Heart left ventricle (tissue), 16 donors: ENCODE results near the gene SLA2. TPM values are rescaled to one million over a fixed set of nuclear protein-coding genes. Genes with fewer than 3 reads are reported as not detected.

ENCODE experiments used
- ATAC-seq, 4 donors: fragments of 200-7000 bp; cut with Tn5 transposase; one replicate each; pipeline ENCODE4 v1.9.1; 2020 to 2022; ENCODE audit warnings: moderate library complexity in 4 of 4, mild to moderate bottlenecking in 3 of 4, moderate number of reproducible peaks in 1 of 4
- DNase-seq, 5 donors: peaks; one replicate each; pipeline ENCODE4 v3.0.0-alpha.2; 2020
- H3K27ac ChIP-seq, 12 donors: fragments of 200-600 bp; sonication (generic) in 4 of 12; one replicate each; pipeline versions ENCODE4 v1.5.0 to v1.8.0; 2016 to 2022; ENCODE audit warnings: mild to moderate bottlenecking in 2 of 12
- H3K27me3 ChIP-seq, 9 donors: fragments of 200-600 bp; sonication (generic) in 2 of 9; one replicate each; pipeline versions ENCODE4 v1.5.1 to v1.8.0; 2016 to 2022; ENCODE audit warnings: mild to moderate bottlenecking in 3 of 9
- H3K36me3 ChIP-seq, 9 donors: fragments of 200-600 bp; sonication (generic) in 2 of 9; one replicate each; pipeline versions ENCODE4 v1.5.0 to v1.8.0; 2018 to 2022; ENCODE audit warnings: mild to moderate bottlenecking in 2 of 9
- H3K4me1 ChIP-seq, 12 donors: fragments of 200-600 bp; sonication (generic) in 4 of 12; one replicate each; pipeline versions ENCODE4 v1.5.0 to v1.8.0; 2016 to 2022; ENCODE audit warnings: mild to moderate bottlenecking in 3 of 12
- H3K4me3 ChIP-seq, 12 donors: fragments of 200-600 bp; sonication (generic) in 4 of 12; one replicate each; pipeline versions ENCODE4 v1.5.0 to v1.8.0; 2017 to 2022; ENCODE audit warnings: mild to moderate bottlenecking in 9 of 12, moderate library complexity in 4 of 12
- H3K9me3 ChIP-seq, 12 donors: fragments of 200-600 bp; sonication (generic) in 4 of 12; one replicate each; pipeline versions ENCODE4 v1.5.0 to v1.8.0; 2016 to 2022; ENCODE audit warnings: mild to moderate bottlenecking in 1 of 12
- CTCF ChIP-seq, 12 donors: fragments of 200-600 bp; sonication (generic) in 4 of 12; IDR thresholded peaks; one replicate each; pipeline versions ENCODE4 v1.5.0 to v1.8.0; 2018 to 2022; ENCODE audit warnings: antibody characterized with exemption in 12 of 12, mild to moderate bottlenecking in 5 of 12
- POLR2A ChIP-seq, 2 donors: fragments of 450-650 bp; IDR thresholded peaks; one replicate each; pipeline ENCODE4 v1.6.1; 2017; ENCODE audit warnings: antibody characterized with exemption in 2 of 2, mild to moderate bottlenecking in 2 of 2, moderate library complexity in 2 of 2
- WGBS, 4 donors: extraction: QIAGEN DNeasy Blood & Tissue Kit in 2 of 4; methylation state at CpG; one replicate each; pipeline versions ENCODE4 v1.1.5 to v1.1.7; 2013 to 2018; 5-methylcytosine and 5-hydroxymethylcytosine counted together
- intact Hi-C, 10 donors: fragments of 100-400 bp; cut with DNase I; formaldehyde crosslinking; loops; one replicate each; pipeline versions ENCODE4 v1.11.1 to v1.14.2; 2022
- polyA plus RNA-seq, 2 donors: library from polyadenylated mRNA; stranded (reverse); fragments of 200-250 nt; gene quantifications; one replicate each; pipeline ENCODE4 v1.2.3, GENCODE V29; 2013
- total RNA-seq, 9 donors: library from RNA; depleted of rRNA in 2 of 9; stranded (reverse); fragments of >200 nt in 2 of 9; fragmentation: NEBNext Ultra II Directional in 3 of 9; extraction: Animal tissue kit (Norgen Biotek cat#: 25700) in 3 of 9; gene quantifications; one replicate each; pipeline versions ENCODE4 v1.1.0 to v1.2.4, GENCODE V29; 2016 to 2023
- donor health status: ischemic (EF 13 %, LVEDD 7.1; RV severe dilation, severe dysfunction).
- donor health status: healthy with polysubstance abuse.
- donor health status: DM: no; HTN: yes; CAD: no.
- donor health status: DM: no; HTN: no; CAD: no.
- donor health status: ischemic (EF 25% LVEDD 6.9; RV normal size, moderate dysfunction).
- donor health status: ischemic (EF 25% LVEDD 5.7; RV mildly dilated, moderate dysfunction).
- donor health status: healthy.
- donor health status: DM: yes; HTN: yes; CAD: no.
- donor health status: ischemic (EF 35%, LVEDD 5.7; RV mildly dilated, moderate dysfunction).
- donor health status: nonischemic (EF 11% LVEDD 7.7; RV severe dilation, severe dysfunction).
- donor health status: DM: yes; HTN: yes; CAD: no.
- donor health status: PGD.
- donor health status: ischemic (EF 29% LVEDD 5.4; RV normal size, mild dysfunction).
- donor health status: nonischemic (EF 23%, LVEDD 6.1; RV moderate dilation, normal function).

Gene SLA2
- total and polyA plus RNA-seq, 11 donors = 0.14 to 3.0 (median 0.36) TPM

GRCh38 chr20:36573798-36574365, 72.1 kb downstream of the SLA2 start:
- WGBS, 4 donors = 0 to 1% (median 1%) methylated on average over 1 to 53 of the region's 53 CpGs
- Histone ChIP-seq H3K27me3 (no peaks in the 10 kb centered on the region), H3K9me3 (no peaks in the 10 kb centered on the region), H3K4me1 (peaks cover 0 to 38% (median 25%) of the 10 kb centered on the region in 12 donors), H3K36me3 (peaks cover 0 to 5% (median 2%) of the 10 kb centered on the region in 9 donors), H3K4me3 (peak overlapping the region; percentile 63 to 96 (median 82)), H3K27ac (peak overlapping the region; percentile 75 to 93 (median 89))
- ATAC-seq (peak in 3 of 4 donors; percentile 4 to 29 (median 10)), DNase-seq (peak in 4 of 5 donors; percentile 33 to 58 (median 48))
- intact Hi-C loops = loop anchor here in 1 of 10 donors (5.0 kb wide), 1 partner anchor 33 kb away; the partner anchor contains the start of gene RAB5IF
- TF ChIP-seq CTCF (IDR thresholded peaks at IDR 0.05) (no peak), POLR2A (IDR thresholded peaks at IDR 0.05) (no peak)

GRCh38 chr20:36573103-36573797, 72.7 kb downstream of the SLA2 start, which contains the start of gene TGIF2:
Gene TGIF2, plus strand, starts transcription at chr20:36573597. Its CDS starts 5,178 bp downstream, at chr20:36578775.
- H3K36me3 ChIP-seq = no peaks in the 10 kb centered on the region
- intact Hi-C loops = loop anchor here in 1 of 10 donors (5.0 kb wide), 1 partner anchor 34 kb away; the partner anchor contains the start of gene RAB5IF
- no peaks in the 10 kb centered on the region for H3K9me3 ChIP-seq
- DNase-seq (peak; percentile 86 to 91 (median 89)), ATAC-seq (peak; percentile 79 to 90 (median 88))
- H3K4me1 ChIP-seq = peaks cover 0 to 38% (median 25%) of the 10 kb centered on the region in 12 donors
- peak within 1 kb of the TSS; percentile 63 to 96 (median 82) for H3K4me3 ChIP-seq
- no peaks in the 10 kb centered on the region for H3K27me3 ChIP-seq
- H3K27ac ChIP-seq = peak within 1 kb of the TSS; percentile 75 to 93 (median 89)
- TF ChIP-seq CTCF (IDR thresholded peaks at IDR 0.05) (no peak), POLR2A (IDR thresholded peaks at IDR 0.05) (peak in 1 of 2 donors; percentile 41)
- WGBS, 4 donors = 1 to 16% (median 2%) methylated on average over 15 to 79 of the region's 80 CpGs

GRCh38 chr20:36572701-36573102, 73.3 kb downstream of the SLA2 start:
- Histone ChIP-seq H3K27ac (peak overlapping the region; percentile 75 to 93 (median 89)), H3K36me3 (no peaks in the 10 kb centered on the region), H3K4me3 (peak overlapping the region; percentile 63 to 96 (median 82)), H3K27me3 (no peaks in the 10 kb centered on the region), H3K9me3 (no peaks in the 10 kb centered on the region), H3K4me1 (peaks cover 0 to 38% (median 25%) of the 10 kb centered on the region in 12 donors)
- TF ChIP-seq POLR2A (IDR thresholded peaks at IDR 0.05) = no peak
- TF ChIP-seq CTCF (IDR thresholded peaks at IDR 0.05) = no peak
- 15 to 27% (median 20%) methylated on average over 11 to 20 of the region's 20 CpGs for WGBS, 4 donors
- DNase-seq (peak in 1 of 5 donors; percentile 51), ATAC-seq (peak in 2 of 4 donors; percentile 1 to 14)
- intact Hi-C loops = loop anchor here in 1 of 10 donors (5.0 kb wide), 1 partner anchor 35 kb away; the partner anchor contains the start of gene RAB5IF
